Right atrium auricular region (tissue), 2 donors: ENCODE measurements around the gene PCDHGA12. TPM values are rescaled to one million over a fixed set of nuclear protein-coding genes. Genes with fewer than 3 reads are reported as not detected.

Experiments used
- DNase-seq: peaks from one replicate; pipeline ENCODE4 v3.0.0-alpha.2; 2019; ENCODE audit warnings: low spot score
- H3K27ac ChIP-seq, 2 donors: fragments of 200-600 bp; sonication (generic); 1 replicate in 1 of 2; 2 replicates in 1 of 2; pipeline ENCODE4 v1.5.1; 2016 to 2019
- H3K27me3 ChIP-seq, 2 donors: fragments of 200-600 bp; sonication (generic); one replicate each; pipeline versions ENCODE4 v1.5.1 to v1.6.0; 2017 to 2019
- H3K36me3 ChIP-seq: fragments of 200-600 bp; sonication (generic); one replicate; pipeline ENCODE4 v1.5.1; 2016
- H3K4me1 ChIP-seq, 2 donors: fragments of 200-600 bp; sonication (generic); one replicate each; pipeline versions ENCODE4 v1.5.1 to v1.6.0; 2017 to 2019
- H3K4me3 ChIP-seq, 2 donors: fragments of 200-600 bp; sonication (generic); 1 replicate in 1 of 2; 2 replicates in 1 of 2; pipeline ENCODE4 v1.5.1; 2017 to 2019; ENCODE audit warnings: mild to moderate bottlenecking in 1 of 2, moderate library complexity in 1 of 2
- H3K9me3 ChIP-seq, 2 donors: fragments of 200-600 bp; sonication (generic); one replicate each; pipeline ENCODE4 v1.5.1; 2019
- CTCF ChIP-seq, 2 donors: fragments of 200-600 bp; sonication (generic); IDR thresholded peaks; one replicate each; pipeline ENCODE4 v1.5.1; 2019; ENCODE audit warnings: antibody characterized with exemption in 2 of 2
- total RNA-seq, 2 donors: library from RNA; depleted of rRNA; stranded (reverse); fragments of >200 nt; gene quantifications; one replicate each; pipeline ENCODE4 v1.1.0, GENCODE V29; 2016

Gene PCDHGA12
- total RNA-seq, 2 donors from 2014 or later, result 6.2 to 7.7 TPM

GRCh38 chr5:141439411-141440141 is 9.3 kb downstream of the PCDHGA12 start:
- Histone ChIP-seq H3K27me3 (no peaks in the 10 kb centered on the region), H3K9me3 (peaks cover 11 to 68% of the 10 kb centered on the region in 2 donors), H3K36me3 (no peaks in the 10 kb centered on the region), H3K4me3 (no peak overlapping the region), H3K4me1 (no peaks in the 10 kb centered on the region), H3K27ac (no peak overlapping the region)
- no peak for TF ChIP-seq CTCF (IDR thresholded peaks at IDR 0.05)
- DNase-seq, result no peak

GRCh38 chr5:141440341-141440740 is 10.0 kb downstream of the PCDHGA12 start:
- Histone ChIP-seq H3K4me3 (no peak overlapping the region), H3K27me3 (no peaks in the 10 kb centered on the region), H3K27ac (no peak overlapping the region), H3K36me3 (no peaks in the 10 kb centered on the region), H3K9me3 (peaks cover 11 to 66% of the 10 kb centered on the region in 2 donors), H3K4me1 (no peaks in the 10 kb centered on the region)
- DNase-seq, result no peak
- TF ChIP-seq CTCF (IDR thresholded peaks at IDR 0.05), result no peak

- Histone ChIP-seq H3K4me3 (no peak overlapping the region), H3K9me3 (peaks cover 5 to 55% of the 10 kb centered on the region in 2 donors), H3K4me1 (no peaks in the 10 kb centered on the region), H3K27me3 (no peaks in the 10 kb centered on the region), H3K36me3 (no peaks in the 10 kb centered on the region), H3K27ac (no peak overlapping the region)
- no peak for TF ChIP-seq CTCF (IDR thresholded peaks at IDR 0.05)
- DNase-seq, result no peak
These were observed 11.4 kb downstream of the PCDHGA12 start for GRCh38 chr5:141441571-141442170.

GRCh38 chr5:141465351-141465750 is 35.0 kb downstream of the PCDHGA12 start:
- no peak for TF ChIP-seq CTCF (IDR thresholded peaks at IDR 0.05)
- Histone ChIP-seq H3K4me1 (no peaks in the 10 kb centered on the region), H3K36me3 (no peaks in the 10 kb centered on the region), H3K27ac (no peak overlapping the region), H3K27me3 (no peaks in the 10 kb centered on the region), H3K9me3 (peaks cover 0 to 5% of the 10 kb centered on the region in 2 donors), H3K4me3 (no peak overlapping the region)
- no peak for DNase-seq

GRCh38 chr5:141475625-141476131 is 45.4 kb downstream of the PCDHGA12 start, which contains the start of gene PCDHGC3:
PCDHGC3 (plus strand) TSS chr5:141475966; CDS start chr5:141476117, 151 bp downstream.
- no peaks in the 10 kb centered on the region for H3K9me3 ChIP-seq

More at GRCh38 chr5:141475625-141476131, 45.4 kb downstream of the PCDHGA12 start, which contains the start of gene PCDHGC3:
- H3K27ac ChIP-seq, result peak within 1 kb of the TSS; percentile 87 to 88
- H3K4me3 ChIP-seq, result peak within 1 kb of the TSS; percentile 60 to 65
- peak in 1 of 2 donors; percentile 64 for TF ChIP-seq CTCF (IDR thresholded peaks at IDR 0.05)
- peak; percentile 97 for DNase-seq
- peaks cover 0 to 29% of the 10 kb centered on the region in 2 donors for H3K4me1 ChIP-seq
- no peaks in the 10 kb centered on the region for H3K36me3 ChIP-seq
- no peaks in the 10 kb centered on the region for H3K27me3 ChIP-seq
